Lower lobe of right lung (tissue), 2 donors: ENCODE measurements around the gene GLIS1. TPM values are rescaled to one million over a fixed set of nuclear protein-coding genes. Genes with fewer than 3 reads are reported as not detected.

Experiments used
- ATAC-seq, 2 donors: fragments of 200-7000 bp; cut with Tn5 transposase; one replicate each; pipeline ENCODE4 v1.9.1; 2020 to 2022; ENCODE audit warnings: mild to moderate bottlenecking in 2 of 2, moderate library complexity in 2 of 2
- DNase-seq: peaks from one replicate; pipeline ENCODE4 v3.0.0-alpha.2; 2020
- H3K27ac ChIP-seq: fragments of 200-600 bp; one replicate; pipeline ENCODE4 v1.8.0; 2022
- H3K27me3 ChIP-seq: fragments of 200-600 bp; one replicate; pipeline ENCODE4 v1.8.0; 2022; ENCODE audit warnings: low read depth
- H3K36me3 ChIP-seq: fragments of 200-600 bp; one replicate; pipeline ENCODE4 v1.8.0; 2022; ENCODE audit warnings: mild to moderate bottlenecking
- H3K4me1 ChIP-seq: fragments of 200-600 bp; one replicate; pipeline ENCODE4 v1.8.0; 2022
- H3K4me3 ChIP-seq: fragments of 200-600 bp; one replicate; pipeline ENCODE4 v1.8.0; 2022; ENCODE audit warnings: mild to moderate bottlenecking
- H3K9me3 ChIP-seq: fragments of 200-600 bp; one replicate; pipeline ENCODE4 v1.8.0; 2022
- CTCF ChIP-seq: fragments of 200-600 bp; IDR thresholded peaks from one replicate; pipeline ENCODE4 v1.8.0; 2022; ENCODE audit warnings: antibody characterized with exemption, mild to moderate bottlenecking
- intact Hi-C: fragments of 100-400 bp; cut with DNase I; formaldehyde crosslinking; loops from one replicate; pipeline ENCODE4 v1.11.0; 2022
- total RNA-seq: library from RNA; stranded (reverse); fragmentation: NEBNext Ultra II Directional; extraction: Animal tissue kit (Norgen Biotek cat#: 25700); gene quantifications from one replicate; pipeline ENCODE4 v1.2.1, GENCODE V29; 2021
- donor health status: DM: no; HTN: yes; CAD: no; lungs with severe emphysema.

The GLIS1 gene
- total RNA-seq, 1 donor from 2014 or later: not detected

- no peak overlapping the region for H3K27ac ChIP-seq
- no peak for TF ChIP-seq CTCF
- intact Hi-C loops: no loop called here
- no peaks in the 10 kb centered on the region for H3K9me3 ChIP-seq
- no peak for DNase-seq
- no peak overlapping the region for H3K4me3 ChIP-seq
- H3K4me1 ChIP-seq: no peaks in the 10 kb centered on the region
- H3K27me3 ChIP-seq: no peaks in the 10 kb centered on the region
- no peak for ATAC-seq
- no peaks in the 10 kb centered on the region for H3K36me3 ChIP-seq
Observed at GRCh38 chr1:53473463-53473862, 265.5 kb downstream of the GLIS1 start.

DNA sequence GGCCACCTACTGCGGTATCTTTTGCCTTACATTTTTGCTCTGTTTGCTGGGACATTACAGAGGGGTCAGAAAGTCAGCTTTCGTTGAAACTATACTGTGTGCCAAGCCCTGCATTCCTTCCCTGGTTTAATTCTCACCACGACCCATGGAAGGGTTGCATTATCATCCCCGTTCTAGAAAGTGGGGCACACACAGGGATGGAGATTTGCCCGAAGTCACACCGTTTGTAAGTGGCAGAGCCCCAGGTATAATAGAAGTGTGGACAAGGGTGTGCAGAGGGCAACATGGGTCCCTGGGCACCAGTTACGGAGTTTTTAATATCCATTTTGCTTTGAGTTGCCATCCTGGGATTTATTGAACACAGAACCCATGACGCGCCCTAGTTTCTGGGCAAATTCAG, 268.0 kb downstream of the GLIS1 start:
- no peaks in the 10 kb centered on the region for H3K27me3 ChIP-seq
- TF ChIP-seq CTCF: no peak
- H3K36me3 ChIP-seq: no peaks in the 10 kb centered on the region
- H3K4me1 ChIP-seq: no peaks in the 10 kb centered on the region
- intact Hi-C loops: no loop called here
- no peak overlapping the region for H3K27ac ChIP-seq
- no peaks in the 10 kb centered on the region for H3K9me3 ChIP-seq
- ATAC-seq: no peak
- no peak for DNase-seq
- no peak overlapping the region for H3K4me3 ChIP-seq

- H3K27me3 ChIP-seq: no peaks in the 10 kb centered on the region
- H3K4me3 ChIP-seq: no peak overlapping the region
- no peaks in the 10 kb centered on the region for H3K4me1 ChIP-seq
- intact Hi-C loops: no loop called here
- DNase-seq (no peak), ATAC-seq (no peak)
- TF ChIP-seq CTCF: no peak
- H3K9me3 ChIP-seq: no peaks in the 10 kb centered on the region
- H3K36me3 ChIP-seq: no peaks in the 10 kb centered on the region
- no peak overlapping the region for H3K27ac ChIP-seq
Observed at GRCh38 chr1:53470584-53470983, 268.4 kb downstream of the GLIS1 start.

- peak; percentile 55 for TF ChIP-seq CTCF
- ATAC-seq: peak; percentile 83 to 87
Observed at GRCh38 chr1:53470155-53470554, 268.8 kb downstream of the GLIS1 start.

DNA sequence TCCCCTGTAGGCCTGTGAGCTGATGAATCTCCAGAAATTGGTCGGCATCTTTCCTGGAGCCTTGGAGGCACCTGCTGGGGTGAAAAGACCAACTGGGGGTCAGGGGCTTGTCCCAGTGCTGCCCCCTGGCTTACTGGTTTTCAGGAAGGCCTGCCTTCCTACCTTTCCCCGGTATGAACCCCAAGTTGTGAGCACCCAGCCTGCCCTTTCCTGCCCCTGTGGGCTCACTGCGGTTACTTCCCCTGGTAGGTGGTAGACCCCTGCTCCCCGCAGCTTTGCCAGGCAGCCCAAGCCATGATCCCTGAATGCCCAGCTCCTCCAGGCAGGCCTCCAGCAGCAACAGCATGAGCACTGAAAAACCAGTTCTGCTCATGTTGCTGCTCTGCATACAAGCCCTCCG, 269.6 kb downstream of the GLIS1 start:
- DNase-seq: no peak
- Histone ChIP-seq H3K27ac (no peak overlapping the region), H3K36me3 (no peaks in the 10 kb centered on the region), H3K4me1 (no peaks in the 10 kb centered on the region), H3K27me3 (no peaks in the 10 kb centered on the region), H3K9me3 (no peaks in the 10 kb centered on the region), H3K4me3 (no peak overlapping the region)
- TF ChIP-seq CTCF: no peak
- no peak for ATAC-seq
- intact Hi-C loops: no loop called here

More at GRCh38 chr1:53470155-53470554, 268.8 kb downstream of the GLIS1 start:
- Histone ChIP-seq H3K9me3 (no peaks in the 10 kb centered on the region), H3K27ac (no peak overlapping the region), H3K36me3 (no peaks in the 10 kb centered on the region), H3K4me1 (no peaks in the 10 kb centered on the region), H3K4me3 (no peak overlapping the region), H3K27me3 (no peaks in the 10 kb centered on the region)
- DNase-seq: peak; percentile 66
- intact Hi-C loops: no loop called here

GRCh38 chr1:53468374-53468773, 270.6 kb downstream of the GLIS1 start:
- no peaks in the 10 kb centered on the region for H3K27me3 ChIP-seq
- intact Hi-C loops: no loop called here
- TF ChIP-seq CTCF: no peak
- H3K36me3 ChIP-seq: no peaks in the 10 kb centered on the region
- no peak overlapping the region for H3K4me3 ChIP-seq
- ATAC-seq (no peak), DNase-seq (no peak)
- no peaks in the 10 kb centered on the region for H3K4me1 ChIP-seq
- H3K27ac ChIP-seq: no peak overlapping the region
- no peaks in the 10 kb centered on the region for H3K9me3 ChIP-seq
